ENCODE measurements around the gene LEPROT.

The LEPROT gene

DNA sequence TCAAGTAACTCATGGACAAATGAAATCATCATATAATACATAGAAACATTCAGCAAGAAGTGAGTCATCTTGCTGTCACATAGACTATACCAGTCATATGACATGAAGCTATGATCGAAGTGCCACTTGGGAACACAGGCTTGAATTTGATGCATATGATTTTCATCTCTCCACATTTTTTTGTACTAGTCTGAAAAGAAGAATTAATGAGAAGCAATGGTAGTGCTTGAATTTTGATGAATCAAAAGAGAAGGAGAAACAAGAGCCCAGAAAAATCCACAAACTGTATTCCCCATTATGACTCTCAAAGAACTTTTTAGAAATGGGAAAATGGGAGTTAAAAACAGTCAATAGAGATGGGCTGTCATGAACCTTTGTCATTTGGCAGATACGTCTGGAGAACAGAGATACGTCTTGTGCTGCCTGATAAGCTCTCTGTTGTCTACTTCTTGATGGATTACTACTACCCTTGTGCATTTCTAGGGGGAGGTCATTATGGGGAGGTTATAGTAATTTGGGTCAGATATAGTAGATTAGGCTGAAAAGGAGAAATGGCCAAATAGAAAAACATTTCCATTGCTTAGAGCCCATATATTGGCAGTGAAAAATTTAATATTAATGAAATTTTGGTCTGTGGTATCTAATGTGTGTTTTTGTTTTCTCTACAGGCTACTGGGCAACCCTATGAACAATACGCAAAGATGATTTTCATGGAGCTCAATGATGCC, 8.0 kb upstream of the LEPROT start:
- no peak for DNase-seq (ENCODE audit: low read depth in 3 of 3)

DNA sequence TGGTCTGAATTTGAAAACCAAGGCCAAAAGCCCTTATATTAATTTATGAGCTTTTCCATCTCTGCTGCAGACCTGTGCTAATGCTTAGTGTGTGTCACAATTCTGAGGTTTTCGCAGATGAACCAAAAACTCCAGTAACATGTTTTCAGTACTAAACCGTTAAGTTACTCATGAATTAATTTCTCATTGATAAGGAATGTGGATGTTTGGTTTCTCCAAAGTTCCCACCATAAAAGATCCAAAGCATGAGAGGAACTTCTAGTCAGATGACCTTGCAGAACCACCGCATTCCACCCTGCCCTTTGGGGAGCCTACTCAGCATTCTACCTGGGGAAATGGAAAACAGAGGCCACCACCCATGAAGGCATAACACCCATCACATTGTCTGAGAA, 7.5 kb upstream of the LEPROT start:
- DNase-seq (ENCODE audit: low read depth in 3 of 3), result no peak

DNA sequence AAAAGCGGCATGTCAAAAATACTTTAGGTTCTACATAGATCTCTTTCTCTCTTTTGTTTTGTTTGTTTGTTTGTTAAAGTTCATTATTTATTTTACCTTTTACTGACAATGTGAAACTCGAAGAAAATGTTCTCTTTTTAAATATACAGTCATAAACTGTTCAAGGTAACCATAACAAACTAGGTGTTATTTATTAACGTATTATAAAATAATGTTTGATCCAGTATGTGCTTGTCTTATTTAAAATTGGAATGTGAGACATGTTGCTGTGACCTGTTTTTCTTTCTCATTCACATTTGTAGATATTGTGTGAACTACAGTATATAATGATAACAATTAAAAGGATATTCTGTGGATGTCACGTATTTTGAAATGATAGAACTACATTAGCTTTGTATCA, 5.9 kb upstream of the LEPROT start:
- DNase-seq (ENCODE audit: low read depth in 3 of 3), result no peak

DNA sequence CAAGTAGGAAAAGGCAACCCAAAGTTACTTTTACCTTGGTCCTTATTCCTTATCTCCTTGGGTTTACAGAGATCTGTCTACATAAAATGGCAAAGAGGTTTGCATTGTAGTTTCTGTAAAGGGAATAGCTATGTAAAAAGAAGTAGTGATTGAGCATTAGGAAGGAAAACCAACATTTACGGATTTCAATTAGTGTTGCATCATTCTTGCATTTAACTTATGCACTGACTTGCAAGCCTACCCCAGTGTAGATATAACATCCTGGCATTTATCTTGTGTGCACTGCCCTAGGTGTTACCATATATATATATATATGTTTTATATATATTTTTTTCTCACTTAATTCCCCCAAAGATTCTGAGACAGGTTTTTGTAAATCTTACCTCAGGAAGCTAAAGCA, 3.7 kb upstream of the LEPROT start:
- DNase-seq (ENCODE audit: low read depth in 3 of 3), result no peak

DNA sequence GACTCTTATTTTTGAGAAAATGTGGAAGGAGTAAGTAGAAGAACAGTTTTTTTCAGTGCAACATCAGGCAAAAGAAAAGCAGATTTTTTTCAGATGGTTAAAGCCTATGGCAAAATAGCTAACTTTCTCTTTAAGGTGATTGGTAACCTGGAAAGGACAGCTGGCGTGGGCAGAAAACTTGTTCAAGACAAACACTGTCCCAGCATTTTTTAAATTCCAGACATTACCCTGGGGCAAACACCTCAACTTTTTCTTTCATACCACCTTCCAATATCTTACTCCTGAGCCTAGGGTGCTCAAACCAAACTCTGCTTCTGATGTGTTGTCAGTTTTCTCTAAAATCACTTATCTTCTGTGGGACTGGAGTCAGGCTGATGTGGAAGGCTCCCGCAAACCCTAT, 2.7 kb upstream of the LEPROT start:
- no peak for DNase-seq (ENCODE audit: low read depth in 3 of 3)

DNA sequence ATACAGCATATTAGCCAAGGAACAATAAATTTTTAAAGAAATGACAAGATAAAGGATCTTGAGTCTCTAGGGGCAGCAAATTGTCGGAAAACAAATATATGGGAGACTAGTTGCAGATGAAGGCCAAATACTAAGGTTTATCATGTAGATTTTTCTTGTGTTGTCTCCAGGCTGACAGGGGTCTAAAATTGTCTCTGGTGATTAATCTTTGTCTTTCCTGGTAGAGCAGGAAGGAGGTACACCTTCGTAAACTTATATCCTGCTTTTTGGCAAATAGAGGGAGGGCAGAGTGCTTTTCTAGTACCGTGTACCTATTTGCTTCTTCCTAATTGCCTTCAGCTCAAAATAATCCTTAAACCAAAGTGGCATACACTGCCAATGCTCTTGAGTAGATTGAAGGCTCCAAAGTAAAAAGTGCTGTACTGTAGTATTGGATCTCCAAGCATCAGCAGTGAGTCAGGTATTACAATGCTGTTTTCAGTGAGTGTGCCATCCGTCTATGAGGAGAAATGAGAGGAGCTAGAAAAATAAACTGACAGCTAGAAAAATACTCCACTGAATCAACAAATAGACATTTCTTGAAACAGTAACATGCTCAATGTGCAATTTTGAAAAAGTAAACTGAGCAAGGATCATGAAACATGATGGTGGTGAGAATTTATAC, 1.8 kb upstream of the LEPROT start:
- no peak for DNase-seq (ENCODE audit: low read depth in 3 of 3)

DNA sequence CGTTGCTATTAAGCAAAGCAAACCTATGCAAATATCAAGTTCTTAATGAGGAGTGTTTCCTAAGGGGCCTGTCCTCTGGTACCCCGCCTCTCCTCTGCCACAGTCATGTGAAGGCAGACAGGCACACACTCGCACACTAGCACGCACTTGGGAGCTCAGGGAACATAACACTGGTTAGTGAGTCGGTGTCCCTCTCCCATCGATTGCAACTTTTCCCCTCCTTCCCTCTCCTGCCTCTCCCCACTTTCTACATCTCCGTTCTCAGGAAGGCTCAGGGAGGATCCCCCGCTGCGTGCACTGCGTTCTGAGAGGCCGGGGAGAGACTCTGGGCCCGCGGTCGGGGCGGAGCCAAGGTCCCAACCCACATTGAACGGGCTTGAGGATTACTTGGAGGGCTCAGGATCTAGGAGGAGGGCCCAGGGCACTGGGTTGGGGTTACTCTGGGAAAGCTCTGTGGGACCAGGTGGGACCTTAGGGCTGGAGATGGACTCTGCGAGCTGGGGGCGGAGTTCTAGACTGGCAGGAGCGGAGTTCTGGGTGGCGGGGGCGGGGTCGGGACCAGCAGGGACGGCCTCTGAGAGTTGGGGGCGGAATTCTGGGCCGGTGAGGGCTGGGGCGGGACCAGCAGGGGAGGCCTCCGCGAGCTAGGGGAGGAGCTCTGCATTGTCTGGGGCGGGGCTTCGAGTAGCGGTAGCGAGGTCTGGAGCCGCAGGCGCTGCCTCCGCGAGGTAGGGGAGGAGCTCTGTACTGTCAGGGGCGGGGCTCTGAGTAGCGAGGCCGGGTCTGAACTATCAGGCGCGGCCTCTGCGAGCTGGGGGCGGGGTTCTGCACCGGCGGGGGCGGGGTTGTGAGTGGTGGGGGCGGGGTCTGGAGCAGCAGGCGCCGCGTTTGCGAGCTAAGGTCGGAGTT, 533 bp upstream of the LEPROT start:
- DNase-seq (ENCODE audit: low read depth in 3 of 3), result peak; percentile 96 to 99 (median 97)

DNA sequence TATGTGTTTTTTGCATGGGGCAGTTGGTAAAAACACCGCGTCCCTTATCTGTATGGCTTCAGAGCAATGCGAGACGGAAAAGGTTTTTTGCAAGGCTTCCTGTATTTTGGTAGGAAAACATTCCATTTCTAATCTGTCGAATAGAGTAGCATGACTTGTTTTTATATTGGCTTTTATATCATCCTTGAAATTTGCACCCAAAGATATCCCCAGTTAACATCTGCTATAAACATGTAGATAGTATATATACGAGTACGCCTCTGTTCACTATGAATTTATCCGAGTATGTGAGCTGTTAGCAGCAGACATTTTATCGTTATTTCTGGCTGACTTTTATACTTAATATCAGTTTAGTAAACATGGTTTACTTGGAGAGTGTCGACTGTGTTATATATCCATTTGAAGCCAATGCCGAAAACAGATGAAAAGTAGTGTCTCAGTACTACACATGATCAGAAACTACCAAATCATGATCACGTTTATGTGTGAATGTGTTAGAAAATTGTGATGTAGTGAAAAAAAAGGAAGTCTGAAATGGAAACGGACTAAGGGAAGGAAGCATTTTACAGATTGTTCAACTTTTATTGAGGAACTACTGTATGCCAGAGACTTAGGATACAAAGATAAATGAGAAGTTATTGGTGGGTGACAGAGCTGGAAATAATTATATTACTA, 1.0 kb downstream of the LEPROT start:
- DNase-seq (ENCODE audit: low read depth in 3 of 3), result no peak

DNA sequence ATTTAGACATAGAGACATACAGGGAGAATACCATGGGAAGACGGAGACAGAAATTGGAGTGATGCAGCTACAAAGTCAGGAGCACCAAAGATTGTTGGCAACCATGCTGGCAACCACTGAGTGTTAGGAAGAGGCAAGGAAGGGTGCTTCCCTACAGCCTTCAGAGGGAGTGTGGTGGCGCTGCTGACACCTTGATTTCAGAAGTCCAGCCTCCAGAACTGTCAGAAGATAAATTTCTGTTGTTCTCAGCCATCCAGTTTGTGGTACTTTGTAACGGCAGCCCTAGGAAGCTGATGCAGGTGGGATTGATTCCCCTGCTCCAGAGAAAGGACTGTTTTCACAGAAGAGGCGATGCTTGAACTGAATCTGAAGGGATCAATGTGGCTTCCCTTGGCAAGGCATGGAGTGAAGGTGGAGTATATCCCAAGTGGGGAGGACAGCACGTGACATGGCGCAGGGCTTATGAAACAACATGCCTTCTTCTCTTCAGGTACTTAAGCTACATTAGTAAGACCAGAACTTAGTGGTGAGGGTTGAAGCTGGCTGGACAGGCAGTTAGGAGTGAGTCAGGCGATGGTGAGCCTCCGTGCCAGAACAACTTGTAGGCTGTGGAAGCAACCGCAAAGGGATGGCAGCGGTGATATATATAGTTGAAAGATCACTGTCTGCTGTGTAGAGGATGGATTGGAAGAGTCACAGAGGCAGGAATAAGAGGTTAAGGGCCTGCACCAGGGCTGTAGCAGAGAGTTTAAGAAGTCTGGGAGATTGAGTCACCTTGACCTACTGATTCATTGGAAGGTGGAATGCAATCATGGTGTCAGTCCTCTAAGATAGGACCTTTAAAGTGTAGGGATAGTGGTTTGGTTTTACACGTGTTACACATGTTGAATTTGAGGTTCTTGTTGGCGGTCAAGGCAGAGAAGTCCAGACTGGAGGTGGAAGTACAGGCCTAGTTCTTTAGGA, 2.1 kb downstream of the LEPROT start:
- DNase-seq (ENCODE audit: low read depth in 3 of 3), result no peak

DNA sequence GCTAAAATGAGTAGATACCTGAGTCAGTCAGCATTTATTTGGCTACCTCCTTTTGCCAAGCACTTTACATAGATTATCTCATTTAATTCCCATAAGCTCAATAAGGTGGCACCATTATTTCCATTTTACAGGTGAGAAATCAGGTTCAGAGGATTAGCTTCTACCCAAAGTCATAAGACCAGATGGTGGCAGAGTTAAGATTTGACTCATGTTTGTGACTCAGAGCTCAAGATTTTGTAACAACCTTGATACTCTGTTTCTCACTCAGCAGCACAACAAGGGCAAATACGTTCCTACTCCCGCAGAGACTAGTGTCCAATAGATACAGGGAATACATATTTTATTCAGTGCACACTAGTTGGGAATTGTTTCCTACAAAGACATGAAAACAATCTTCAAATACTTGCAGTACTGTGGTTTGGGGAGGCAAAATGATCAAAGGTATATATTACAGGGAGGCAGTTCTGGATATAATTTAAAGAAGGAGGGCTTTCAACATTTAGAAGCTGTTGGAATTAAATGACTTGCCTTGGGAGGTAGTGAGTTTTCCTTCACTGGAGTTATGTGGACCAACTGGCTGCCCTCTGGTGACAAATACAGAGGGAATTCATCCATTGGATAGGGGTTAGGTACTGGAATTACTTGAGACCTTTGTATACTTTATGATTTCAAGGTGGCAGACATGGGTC, 3.6 kb downstream of the LEPROT start:
- DNase-seq (ENCODE audit: low read depth in 3 of 3), result peak in 1 of 3 donors; percentile 16

DNA sequence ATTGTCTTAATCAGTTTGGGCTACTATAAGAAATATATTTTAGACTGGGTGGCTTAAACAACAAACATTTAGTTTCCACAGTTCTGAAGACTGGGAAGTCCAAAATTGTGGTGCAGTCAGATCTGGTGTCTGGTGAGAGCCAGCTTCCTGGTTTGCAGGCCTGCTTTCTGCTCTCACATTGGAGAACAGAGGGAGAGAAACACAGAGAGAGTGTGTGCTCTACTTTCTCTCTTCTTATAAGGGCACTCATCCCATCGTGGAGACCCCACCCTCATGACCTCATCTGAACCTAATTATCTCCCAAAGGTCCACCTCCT, 4.1 kb downstream of the LEPROT start:
- DNase-seq (ENCODE audit: low read depth in 3 of 3), result no peak

DNA sequence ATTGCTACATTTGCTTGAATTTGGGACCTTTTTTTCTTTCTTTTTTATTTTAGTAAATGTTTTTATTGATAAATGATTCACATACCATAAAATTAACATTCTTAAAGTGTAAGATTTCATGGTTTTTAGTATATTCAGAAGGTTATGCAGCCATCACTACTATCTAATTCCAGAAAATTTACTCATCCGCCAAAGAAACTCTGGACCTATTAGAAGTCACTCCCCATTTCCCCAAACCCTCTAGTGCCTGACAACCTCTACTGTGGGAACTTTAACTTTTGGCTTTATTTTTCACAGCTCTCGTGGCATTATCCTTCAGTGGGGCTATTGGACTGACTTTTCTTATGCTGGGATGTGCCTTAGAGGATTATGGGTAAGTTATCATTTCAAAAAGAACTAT, 4.5 kb downstream of the LEPROT start:
- no peak for DNase-seq (ENCODE audit: low read depth in 3 of 3)

DNA sequence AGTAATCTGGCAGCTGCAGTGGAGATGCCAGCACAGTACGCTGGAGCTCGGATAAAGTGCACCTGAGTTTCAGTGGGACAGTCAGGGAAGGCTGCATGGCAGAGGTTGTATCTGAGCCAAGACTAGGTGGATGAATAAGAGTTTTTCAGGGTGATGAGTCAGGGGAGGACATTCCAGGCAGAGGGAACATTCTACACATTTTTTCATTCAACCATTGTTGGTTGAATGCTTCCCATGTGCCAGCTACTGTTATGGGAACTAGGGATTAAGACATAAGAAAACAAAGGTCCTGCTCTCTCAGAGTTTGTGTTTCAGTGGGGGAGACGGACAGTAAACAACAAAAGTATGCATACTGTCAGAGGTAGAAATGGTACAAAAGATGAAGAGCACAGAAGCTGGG, 5.2 kb downstream of the LEPROT start:
- no peak for DNase-seq (ENCODE audit: low read depth in 3 of 3)

DNA sequence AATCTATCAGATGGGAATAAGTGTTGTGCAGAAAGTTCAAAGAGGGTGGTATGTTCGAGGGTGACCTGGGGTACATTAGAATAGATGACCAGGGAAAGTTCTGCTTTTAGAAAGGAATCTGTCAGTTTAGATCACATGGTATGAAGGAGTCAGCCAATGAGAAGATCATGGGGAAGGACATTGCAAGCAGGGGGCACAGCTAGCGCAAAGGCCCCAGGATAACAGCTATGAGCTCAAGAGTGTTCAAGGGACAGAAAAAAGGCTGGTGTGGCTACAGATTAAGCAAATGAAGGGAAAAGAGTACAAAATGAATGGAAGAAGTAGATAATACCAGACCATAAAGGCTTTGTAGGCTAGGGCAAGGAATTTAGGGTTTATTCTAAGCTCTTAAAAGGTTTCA, 8.6 kb downstream of the LEPROT start:
- no peak for DNase-seq (ENCODE audit: low read depth in 3 of 3)

DNA sequence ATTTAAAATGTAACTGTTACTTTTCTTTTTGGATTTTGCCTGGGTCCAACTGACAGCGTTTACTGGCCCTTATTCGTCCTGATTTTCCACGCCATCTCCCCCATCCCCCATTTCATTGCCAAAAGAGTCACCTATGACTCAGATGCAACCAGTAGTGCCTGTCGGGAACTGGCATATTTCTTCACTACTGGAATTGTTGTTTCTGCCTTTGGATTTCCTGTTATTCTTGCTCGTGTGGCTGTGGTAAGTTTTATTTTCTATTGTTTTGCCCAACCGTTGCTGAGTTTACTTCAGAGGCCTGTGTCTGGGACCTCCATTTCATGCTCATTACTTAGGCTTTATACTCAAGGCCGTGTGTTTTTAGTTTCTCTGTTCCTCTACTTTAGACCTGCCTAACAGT, 9.3 kb downstream of the LEPROT start:
- no peak for DNase-seq (ENCODE audit: low read depth in 3 of 3)

DNA sequence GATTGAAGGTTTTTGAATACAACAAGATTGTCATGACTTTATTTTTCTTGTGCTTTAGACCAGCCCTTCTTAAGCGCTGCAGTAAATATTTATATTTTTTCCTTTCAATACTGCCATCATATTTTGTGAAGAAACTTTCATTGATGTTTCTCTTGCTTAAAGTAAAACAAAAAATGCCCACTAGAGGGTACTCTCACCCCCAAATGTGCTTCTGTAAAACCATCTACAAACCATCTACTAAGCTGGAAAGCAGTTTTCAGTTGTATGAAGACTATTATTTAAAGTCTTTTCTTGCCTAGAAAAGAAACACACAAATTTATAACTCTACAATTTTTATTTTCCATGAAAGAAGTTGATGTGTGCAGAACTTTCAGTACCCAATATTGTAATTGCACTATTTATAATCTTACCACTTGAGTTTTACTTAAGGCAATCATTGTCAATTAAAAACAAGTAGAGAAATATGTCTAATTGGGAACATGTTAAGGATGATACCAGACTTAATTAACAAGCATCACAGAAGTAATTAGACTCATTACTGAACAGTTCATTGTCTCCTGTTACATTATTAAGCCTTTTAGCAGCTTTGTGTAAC, 10.7 kb downstream of the LEPROT start:
- no peak for DNase-seq (ENCODE audit: low read depth in 3 of 3)

DNA sequence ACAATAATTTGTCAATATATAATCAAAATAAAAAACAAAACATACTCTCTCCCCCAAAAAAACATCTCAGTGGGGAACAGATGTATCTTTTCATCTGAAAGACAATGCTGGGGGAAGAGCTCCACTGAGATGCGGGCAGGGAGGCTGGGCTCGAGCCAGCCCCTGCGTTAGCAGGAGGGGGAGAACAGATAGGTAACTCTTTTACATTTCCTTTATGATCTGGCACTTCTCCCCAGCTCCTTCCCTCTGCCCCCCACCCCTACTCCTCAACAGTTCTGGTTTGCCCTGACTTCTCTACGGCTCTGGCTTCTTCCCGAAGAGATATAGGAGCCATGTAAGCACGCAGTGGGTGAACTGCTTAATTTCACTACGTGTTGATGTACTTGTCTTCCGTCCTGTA, 12.4 kb downstream of the LEPROT start:
- DNase-seq (ENCODE audit: low read depth in 3 of 3), result no peak

DNA sequence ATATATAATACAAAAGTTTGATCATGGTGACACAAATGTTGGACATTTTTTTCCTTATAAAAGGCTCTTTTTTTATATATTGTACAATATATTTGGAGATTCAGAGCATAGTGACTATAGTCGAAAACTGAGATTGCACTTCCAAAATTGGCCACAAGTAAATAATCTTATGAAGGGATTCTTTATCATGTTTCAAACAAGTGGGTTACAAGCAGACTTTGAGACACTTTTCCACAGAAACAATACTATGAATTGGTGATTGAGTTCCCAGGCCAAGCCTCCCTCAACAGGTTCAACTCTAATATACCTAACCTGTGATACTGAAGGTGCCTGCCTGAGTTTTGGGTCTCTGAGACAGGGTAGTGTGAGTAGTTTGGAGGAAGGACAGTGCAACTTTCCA, 13.8 kb downstream of the LEPROT start:
- DNase-seq (ENCODE audit: low read depth in 3 of 3), result no peak

DNA sequence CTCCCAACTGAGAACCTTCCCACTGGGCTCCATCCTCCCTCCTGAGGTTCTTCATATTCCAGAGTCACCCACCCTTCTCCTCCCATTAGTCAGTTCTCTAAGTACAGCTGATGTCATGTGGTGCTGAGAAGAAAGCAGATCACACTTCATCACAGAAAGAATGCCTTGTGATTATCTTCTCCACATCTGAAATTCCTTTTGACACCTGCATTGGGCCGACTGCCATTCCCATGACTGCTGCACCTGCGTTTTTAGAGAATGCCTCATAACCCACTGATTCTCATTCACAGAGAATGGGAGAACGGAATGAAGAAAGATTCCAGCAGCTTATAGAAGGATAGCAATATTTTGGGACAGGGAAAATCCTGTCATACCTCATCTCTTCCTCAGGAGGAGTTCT, 14.3 kb downstream of the LEPROT start:
- no peak for DNase-seq (ENCODE audit: low read depth in 3 of 3)

DNA sequence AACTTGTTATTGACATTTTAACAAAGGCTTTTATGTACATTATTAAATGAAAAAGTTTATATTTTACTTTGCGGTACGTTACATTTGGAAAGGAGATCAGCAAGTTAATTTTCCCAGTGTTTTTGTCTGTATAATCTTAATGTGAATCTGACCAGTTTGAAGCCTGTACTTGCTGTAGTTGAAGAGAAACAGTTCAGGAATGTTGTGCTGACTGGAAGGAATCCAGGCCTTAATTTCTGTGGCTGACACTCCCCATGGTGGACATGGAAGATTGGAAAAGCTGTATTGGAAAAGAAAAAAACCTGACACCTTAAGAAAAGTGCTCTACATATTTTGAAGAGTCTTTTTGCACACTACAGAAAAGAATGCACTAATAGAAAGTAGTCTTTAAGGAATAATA, 15.5 kb downstream of the LEPROT start:
- DNase-seq (ENCODE audit: low read depth in 3 of 3), result no peak

Data from stimulated activated CD4-positive, alpha-beta T cell treated with anti-CD3 and anti-CD28 coated beads, TNF-alpha, amount 100 ng/mL, for 48 hours (primary cell).